HepG2 (cell line): ENCODE measurements around the gene UBTF. TPM values are rescaled to one million over a fixed set of nuclear protein-coding genes. Genes with fewer than 3 reads are reported as not detected.

Experiments
- ATAC-seq: fragments of 200-7000 bp; cut with Tn5 transposase; 3 replicates; pipeline ENCODE4 v1.9.1; 2020; ENCODE audit warnings: mild to moderate bottlenecking, moderate library complexity
- BruUV-seq: library from RNA; stranded (reverse); fragments of 400-500 nt; replicated peaks from 2 replicates; lab custom pipeline; 2021; lab: Mats Ljungman, UMichigan
- CTCF ChIA-PET: fragments of 300-600 bp; formaldehyde crosslinking; extraction: SDS; loops from one replicate; lab custom pipeline; 2021; ENCODE audit warnings: low total read pairs, inconsistent platforms, low intra/inter-chr PET ratio; lab: Yijun Ruan, JAX
- POLR2A ChIA-PET: fragments of 350-600 bp; sonication (Branson Sonifier 250); formaldehyde crosslinking; loops from one replicate; lab custom pipeline; 2020; ENCODE audit warnings: antibody characterized with exemption, inconsistent platforms; lab: Yijun Ruan, JAX
- DNase-seq: peaks from one replicate; pipeline ENCODE4 v3.0.0-alpha.2; 2015; ENCODE audit warnings: low spot score
- FAIRE-seq: peaks from 3 replicates; lab custom pipeline; 2011; peaks lifted over from hg19 to GRCh38; lab: Jason Lieb, UNC
- H2AFZ ChIP-seq: one replicate; pipeline ENCODE4 v1.6.1; 2011; ENCODE audit warnings: low read length, inconsistent platforms
- H3K27ac ChIP-seq: fragments of 300-600 bp; 3 replicates; pipeline ENCODE4 v1.8.0; 2011; ENCODE audit warnings: mixed run types, mild to moderate bottlenecking, mixed read lengths, low read length, inconsistent platforms; ENCODE audit not compliant: insufficient read depth; ENCODE audit errors: extremely low read length
- H3K27me3 ChIP-seq, 2 experiments: fragments of 200-600 bp in 1 of 2; 2 replicates in 1 of 2; 3 replicates in 1 of 2; pipeline versions ENCODE4 v1.6.0 to v1.8.0; 2011; ENCODE audit warnings: low read length in 2 of 2, mild to moderate bottlenecking in 2 of 2, moderate library complexity in 2 of 2, inconsistent platforms in 1 of 2; ENCODE audit not compliant: insufficient read depth in 2 of 2, control insufficient read depth in 1 of 2
- H3K36me3 ChIP-seq, 2 experiments: fragments of 200-600 bp in 1 of 2; replicated peaks in 1 of 2; 2 replicates in 1 of 2; 3 replicates in 1 of 2; pipeline versions ENCODE4 v1.5.1 to v1.8.0; 2011; ENCODE audit warnings: low read length in 2 of 2, inconsistent platforms in 1 of 2; ENCODE audit not compliant: insufficient read depth in 2 of 2, control insufficient read depth in 1 of 2
- H3K4me1 ChIP-seq: 2 replicates; pipeline ENCODE4 v1.5.1; 2012; ENCODE audit warnings: low read length, inconsistent platforms; ENCODE audit not compliant: insufficient read depth
- H3K4me2 ChIP-seq: 2 replicates; pipeline ENCODE4 v1.6.0; 2011; ENCODE audit warnings: low read depth, low read length, inconsistent platforms
- H3K4me3 ChIP-seq, 3 experiments: fragments of 200-600 bp in 1 of 3; sonication (generic), shearing (Covaris generic) in 1 of 3; replicated peaks in 1 of 3; 2 replicates each; pipeline ENCODE4 v1.5.1; 2011 to 2016; ENCODE audit warnings: low read length in 3 of 3, inconsistent platforms in 2 of 3, low read depth in 2 of 3, mild to moderate bottlenecking in 2 of 3, control low read depth in 1 of 3, mixed read lengths in 1 of 3; ENCODE audit not compliant: insufficient read depth in 1 of 3
- H3K79me2 ChIP-seq: one replicate; pipeline ENCODE4 v1.6.1; 2011; ENCODE audit warnings: low read length, inconsistent platforms; ENCODE audit not compliant: insufficient read depth
- H3K9ac ChIP-seq: 2 replicates; pipeline ENCODE4 v1.6.0; 2011; ENCODE audit warnings: mild to moderate bottlenecking, low read depth, low read length, inconsistent platforms; ENCODE audit not compliant: insufficient read depth
- H3K9me3 ChIP-seq: 2 replicates; pipeline ENCODE4 v1.5.1; 2012; ENCODE audit warnings: mild to moderate bottlenecking, low read length
- H4K20me1 ChIP-seq: 2 replicates; pipeline ENCODE4 v1.6.0; 2011; ENCODE audit warnings: inconsistent platforms, mild to moderate bottlenecking, low read length, moderate library complexity; ENCODE audit not compliant: insufficient read depth
- AHR ChIP-seq: IDR thresholded peaks from 2 replicates; pipeline ENCODE4 v1.6.1; 2018; ENCODE audit warnings: missing genetic modification reagents, missing compliant biosample characterization
- MIER2 ChIP-seq: IDR thresholded peaks from 2 replicates; pipeline ENCODE4 v1.6.1; 2016; ENCODE audit warnings: missing biosample characterization, missing genetic modification reagents
- PCBP1 ChIP-seq: fragments of 200-400 bp; formaldehyde crosslinking; IDR thresholded peaks from 2 replicates; pipeline ENCODE4 v1.6.1; 2017; ENCODE audit warnings: mild to moderate bottlenecking, low read depth, low read length, borderline replicate concordance
- PHF5A ChIP-seq: IDR thresholded peaks from one replicate; pipeline ENCODE4 v1.6.1; 2018; ENCODE audit warnings: low read depth, missing genetic modification reagents; ENCODE audit not compliant: unreplicated experiment
- SNAPC2 ChIP-seq: sonication (generic); formaldehyde crosslinking; IDR thresholded peaks from 2 replicates; pipeline ENCODE4 v1.8.1; 2022; ENCODE audit warnings: mild to moderate bottlenecking, missing genetic modification reagents
- ZNF441 ChIP-seq: sonication (generic); formaldehyde crosslinking; IDR thresholded peaks from 2 replicates; pipeline ENCODE4 v1.7.0; 2021; ENCODE audit warnings: missing genetic modification reagents, borderline replicate concordance
- ZNF75D ChIP-seq: sonication (generic); formaldehyde crosslinking; IDR thresholded peaks from 2 replicates; pipeline ENCODE4 v1.8.1; 2023; ENCODE audit warnings: missing genetic modification reagents, mild to moderate bottlenecking, borderline replicate concordance
- ZNF768 ChIP-seq: sonication (generic); formaldehyde crosslinking; IDR thresholded peaks from 2 replicates; pipeline ENCODE4 v1.4.0; 2020; ENCODE audit warnings: missing genetic modification reagents
- ZNF788 ChIP-seq: sonication (generic); formaldehyde crosslinking; IDR thresholded peaks from 2 replicates; pipeline ENCODE4 v1.5.0; 2020; ENCODE audit warnings: mild to moderate bottlenecking, missing genetic modification reagents, borderline replicate concordance
- WGBS: methylation state at CpG from one replicate; pipeline ENCODE4 v1.1.6; 2017; ENCODE audit warnings: low lambda C conversion rate; 5-methylcytosine and 5-hydroxymethylcytosine counted together
- in situ Hi-C: cut with HindIII; loops from 2 replicates; pipeline ENCODE4 v1.10.0; 2017; ENCODE audit warnings: low pct_unique_long_range_greater_than_20kb; ENCODE audit not compliant: extremely low pct_ligation_motif_present
- intact Hi-C: fragments of 100-400 bp; cut with micrococcal nuclease; formaldehyde crosslinking; loops from one replicate; pipeline ENCODE4 v1.10.0; 2022; ENCODE audit not compliant: unreplicated experiment
- polyA plus RNA-seq, 8 experiments: library from polyadenylated mRNA; depleted of rRNA in 3 of 8; stranded (reverse) in 7 of 8; unstranded in 1 of 8; fragments of >200 nt; fragmentation: Illumina TruSeq in 4 of 8; extraction: Trizol in 4 of 8; gene quantifications; 2 replicates each; pipeline versions ENCODE4 v1.2.1 to v1.2.3, GENCODE V29; 2011 to 2016; ENCODE audit warnings: low read depth in 4 of 8, missing spikeins in 1 of 8, mixed read lengths in 1 of 8; ENCODE audit not compliant: insufficient read depth in 1 of 8
- total RNA-seq, 5 experiments: library from RNA; depleted of rRNA; stranded (reverse); fragments of >200 nt; fragmentation: Illumina TruSeq; extraction: Trizol; gene quantifications; 2 replicates each; pipeline ENCODE4 v1.2.3, GENCODE V29; 2016; ENCODE audit warnings: low read depth in 1 of 5

Gene UBTF
- total and polyA plus RNA-seq, 2 of the 13 experiments (the other 11 are each of a cell fraction or from before 2014, with no cell fraction given), result 15.2 to 60.9 TPM

DNA sequence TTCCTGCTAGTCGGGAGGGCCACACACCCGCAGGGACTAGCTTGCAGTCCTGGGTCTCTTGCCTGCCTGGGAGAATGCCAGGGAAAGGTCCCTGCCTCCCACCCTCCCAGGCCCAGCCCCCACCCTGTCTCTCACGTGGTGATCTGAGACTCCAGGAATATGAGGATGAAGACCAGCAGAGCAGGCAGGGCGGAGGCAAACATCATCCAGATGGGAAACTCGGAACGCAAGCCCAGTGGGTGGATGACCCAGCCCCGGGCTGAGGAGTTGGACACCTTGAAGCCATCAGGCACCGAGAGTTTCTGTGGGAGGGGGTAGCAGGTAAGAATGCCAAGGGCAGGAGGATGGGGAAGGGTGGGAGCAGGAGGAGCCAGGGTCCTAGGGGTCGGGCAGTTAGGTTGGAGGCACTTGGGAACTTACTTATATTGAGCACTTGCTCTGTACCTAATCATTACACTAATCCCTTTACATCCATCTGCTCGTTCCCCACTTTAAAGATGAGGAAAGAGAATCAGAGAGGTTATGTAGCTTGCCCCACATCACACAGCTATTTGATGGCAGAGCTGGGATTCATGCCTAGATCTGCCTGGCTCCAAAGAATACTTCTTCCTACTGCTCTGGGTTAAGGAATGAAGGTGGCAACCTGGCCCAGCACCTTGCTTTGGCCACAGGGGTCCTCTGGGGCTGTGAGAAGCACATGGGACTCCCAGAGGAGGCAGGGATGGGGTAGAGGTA, 35.1 kb upstream of the UBTF start:
- 6% methylated on average over 10 of the region's 10 CpGs for WGBS
- Histone ChIP-seq H3K9me3 (no peaks in the 10 kb centered on the region), H4K20me1 (no peaks in the 10 kb centered on the region), H3K27ac (no peak overlapping the region), H3K27me3 (peaks cover 28 to 68% of the 10 kb centered on the region in 2 experiments), H3K4me2 (no peak overlapping the region), H3K36me3 (no peaks in the 10 kb centered on the region), H3K79me2 (no peaks in the 10 kb centered on the region), H2AFZ (no peak overlapping the region), H3K4me3 (no peak overlapping the region), H3K4me1 (peaks cover 11% of the 10 kb centered on the region), H3K9ac (no peak overlapping the region)
- intact Hi-C loops (no loop called here), in situ Hi-C loops (no loop called here)
- no peak for FAIRE-seq
- ATAC-seq, result no peak
- no TSS peak for BruUV-seq
- POLR2A ChIA-PET, result interaction anchor here (0.6 kb wide), 1 partner anchor 131 kb away, joined by 3 read pairs; no protein-coding TSS in a partner anchor
- no peak for TF ChIP-seq ZNF788 (CRISPR knock-in tag)
- no peak for TF ChIP-seq AHR
- no peak for TF ChIP-seq PHF5A (CRISPR knock-in tag)
- no peak for TF ChIP-seq SNAPC2 (CRISPR knock-in tag)
- TF ChIP-seq ZNF441 (CRISPR knock-in tag), result no peak
- no peak for TF ChIP-seq MIER2
- peak; percentile 71; the same call in 1 of the 2 replicates for TF ChIP-seq ZNF768
- CTCF ChIA-PET, result no interaction called here
- DNase-seq, result no peak

DNA sequence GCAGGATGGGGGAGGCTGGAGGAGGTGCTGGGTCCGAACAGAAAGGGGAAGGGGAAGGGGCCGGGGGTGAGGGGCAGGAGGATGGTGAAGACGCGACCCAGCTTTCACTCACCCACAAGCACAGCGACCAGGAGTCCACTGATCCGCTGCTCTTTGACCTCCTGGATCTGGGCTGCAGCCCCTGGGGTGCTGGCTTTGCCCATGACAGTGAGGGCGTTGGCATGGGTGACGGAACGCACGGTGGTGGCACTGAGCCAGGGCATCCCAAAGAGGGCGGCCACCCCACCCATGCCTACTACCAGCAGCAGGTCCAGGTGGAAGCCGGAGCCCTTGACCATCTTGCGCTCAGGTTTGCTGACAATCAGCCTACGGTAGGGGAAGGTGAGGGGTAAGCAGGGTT, 33.5 kb upstream of the UBTF start:
- H3K9ac ChIP-seq, result no peak overlapping the region
- DNase-seq (no peak), FAIRE-seq (no peak), ATAC-seq (no peak)
- 0 out of 2 replicates have a peak, but pooled peaks have one; percentile 42 for TF ChIP-seq PCBP1
- TF ChIP-seq ZNF75D (CRISPR knock-in tag), result no peak
- H3K4me3 ChIP-seq, result no peak overlapping the region
- H3K9me3 ChIP-seq, result no peaks in the 10 kb centered on the region
- BruUV-seq, result no TSS peak
- ChIA-PET CTCF (no interaction called here), POLR2A (no interaction called here)
- intact Hi-C loops, result no loop called here
- H3K27ac ChIP-seq, result no peak overlapping the region
- H3K79me2 ChIP-seq, result no peaks in the 10 kb centered on the region
- H3K4me2 ChIP-seq, result no peak overlapping the region
- no peaks in the 10 kb centered on the region for H3K36me3 ChIP-seq
- no peak overlapping the region for H2AFZ ChIP-seq
- H4K20me1 ChIP-seq, result no peaks in the 10 kb centered on the region
- in situ Hi-C loops, result no loop called here
- H3K4me1 ChIP-seq, result peaks cover 16% of the 10 kb centered on the region
- peaks cover 20 to 60% of the 10 kb centered on the region in 2 experiments; a peak in 4 of 5 replicates for H3K27me3 ChIP-seq
- 48% methylated on average over 7 of the region's 14 CpGs for WGBS
